IgD-negative memory B cell (primary cell): ENCODE measurements around the gene C16orf87. TPM values are rescaled to one million over a fixed set of nuclear protein-coding genes. Genes with fewer than 3 reads are reported as not detected.

Source experiments
- H3K27ac Mint-ChIP-seq, 3 donors: one replicate each; pipeline ENCODE4 v1.8.0; 2020 to 2022; ENCODE audit warnings: mild to moderate bottlenecking in 3 of 3, mixed read lengths in 3 of 3, moderate library complexity in 1 of 3
- H3K27me3 Mint-ChIP-seq: one replicate; pipeline ENCODE4 v1.8.0; 2021; ENCODE audit warnings: mixed read lengths
- H3K36me3 Mint-ChIP-seq: one replicate; pipeline ENCODE4 v1.8.0; 2020; ENCODE audit warnings: mild to moderate bottlenecking, mixed read lengths
- H3K4me1 Mint-ChIP-seq, 3 donors: one replicate each; pipeline ENCODE4 v1.8.0; 2020 to 2022; ENCODE audit warnings: mixed read lengths in 3 of 3, mild to moderate bottlenecking in 1 of 3
- H3K4me3 Mint-ChIP-seq, 4 donors: one replicate each; pipeline ENCODE4 v1.8.0; 2020 to 2022; ENCODE audit warnings: mild to moderate bottlenecking in 4 of 4, mixed read lengths in 4 of 4, moderate library complexity in 3 of 4
- H3K9me3 Mint-ChIP-seq, 3 donors: one replicate each; pipeline ENCODE4 v1.8.0; 2020 to 2021; ENCODE audit warnings: mixed read lengths in 3 of 3, mild to moderate bottlenecking in 1 of 3
- polyA plus RNA-seq: library from polyadenylated mRNA; unstranded; fragments of 300-500 nt; fragmentation: Illumina TruSeq; gene quantifications from one replicate; pipeline ENCODE4 v1.2.3, GENCODE V29; 2021

The C16orf87 gene
- polyA plus RNA-seq, 1 donor from 2014 or later: 14.5 TPM

GRCh38 chr16:46828943-46829342 lies 2.0 kb downstream of the C16orf87 start:
- Mint-ChIP-seq H3K27ac (peak overlapping the region in 1 of 3 donors; percentile 94), H3K36me3 (no peaks in the 10 kb centered on the region), H3K9me3 (no peaks in the 10 kb centered on the region), H3K4me1 (peaks cover 33 to 50% (median 44%) of the 10 kb centered on the region in 3 donors), H3K27me3 (no peaks in the 10 kb centered on the region), H3K4me3 (peak overlapping the region; percentile 38 to 98 (median 96))

GRCh38 chr16:46828292-46828691 lies 2.7 kb downstream of the C16orf87 start:
- H3K27me3 Mint-ChIP-seq: no peaks in the 10 kb centered on the region
- no peaks in the 10 kb centered on the region for H3K9me3 Mint-ChIP-seq
- H3K27ac Mint-ChIP-seq: peak overlapping the region in 2 of 3 donors; percentile 59 to 94
- H3K36me3 Mint-ChIP-seq: no peaks in the 10 kb centered on the region
- peak overlapping the region in 2 of 4 donors; percentile 52 to 98 for H3K4me3 Mint-ChIP-seq
- peaks cover 30 to 49% (median 40%) of the 10 kb centered on the region in 3 donors for H3K4me1 Mint-ChIP-seq

- no peaks in the 10 kb centered on the region for H3K36me3 Mint-ChIP-seq
- H3K9me3 Mint-ChIP-seq: no peaks in the 10 kb centered on the region
- no peak overlapping the region for H3K27ac Mint-ChIP-seq
- H3K4me3 Mint-ChIP-seq: peak overlapping the region in 2 of 4 donors; percentile 54 to 76
- H3K27me3 Mint-ChIP-seq: no peaks in the 10 kb centered on the region
- peaks cover 26 to 39% (median 33%) of the 10 kb centered on the region in 3 donors for H3K4me1 Mint-ChIP-seq
These were observed 4.3 kb downstream of the C16orf87 start for GRCh38 chr16:46826631-46827030.

GRCh38 chr16:46822270-46822669 lies 8.7 kb downstream of the C16orf87 start:
- Mint-ChIP-seq H3K36me3 (no peaks in the 10 kb centered on the region), H3K4me3 (no peak overlapping the region), H3K4me1 (peaks cover 17 to 20% (median 18%) of the 10 kb centered on the region in 3 donors), H3K27ac (no peak overlapping the region), H3K9me3 (no peaks in the 10 kb centered on the region), H3K27me3 (no peaks in the 10 kb centered on the region)

GRCh38 chr16:46817961-46818360 lies 13.0 kb downstream of the C16orf87 start:
- H3K4me3 Mint-ChIP-seq: no peak overlapping the region
- H3K4me1 Mint-ChIP-seq: peaks cover 24 to 39% (median 35%) of the 10 kb centered on the region in 3 donors
- H3K27ac Mint-ChIP-seq: no peak overlapping the region
- H3K9me3 Mint-ChIP-seq: peaks cover 0 to 4% (median 0%) of the 10 kb centered on the region in 3 donors
- H3K27me3 Mint-ChIP-seq: no peaks in the 10 kb centered on the region
- no peaks in the 10 kb centered on the region for H3K36me3 Mint-ChIP-seq

- H3K4me3 Mint-ChIP-seq: peak overlapping the region in 1 of 4 donors; percentile 69
- no peaks in the 10 kb centered on the region for H3K27me3 Mint-ChIP-seq
- H3K27ac Mint-ChIP-seq: peak overlapping the region in 1 of 3 donors; percentile 6
- no peaks in the 10 kb centered on the region for H3K36me3 Mint-ChIP-seq
- H3K4me1 Mint-ChIP-seq: peaks cover 30 to 45% (median 44%) of the 10 kb centered on the region in 3 donors
- H3K9me3 Mint-ChIP-seq: peaks cover 0 to 4% (median 0%) of the 10 kb centered on the region in 3 donors
These were observed 16.2 kb downstream of the C16orf87 start for GRCh38 chr16:46814790-46815189.

GRCh38 chr16:46813611-46814010 lies 17.4 kb downstream of the C16orf87 start:
- Mint-ChIP-seq H3K36me3 (no peaks in the 10 kb centered on the region), H3K27ac (no peak overlapping the region), H3K9me3 (peaks cover 0 to 4% (median 0%) of the 10 kb centered on the region in 3 donors), H3K4me1 (peaks cover 27 to 45% (median 44%) of the 10 kb centered on the region in 3 donors), H3K4me3 (no peak overlapping the region), H3K27me3 (no peaks in the 10 kb centered on the region)

- Mint-ChIP-seq H3K27ac (no peak overlapping the region), H3K9me3 (peaks cover 0 to 4% (median 0%) of the 10 kb centered on the region in 3 donors), H3K4me3 (peak overlapping the region in 1 of 4 donors; percentile 15), H3K4me1 (peaks cover 28 to 48% (median 47%) of the 10 kb centered on the region in 3 donors), H3K27me3 (no peaks in the 10 kb centered on the region), H3K36me3 (peaks cover under 1% of the 10 kb centered on the region)
These were observed 18.0 kb downstream of the C16orf87 start for GRCh38 chr16:46812781-46813540.

GRCh38 chr16:46811682-46812081 lies 19.3 kb downstream of the C16orf87 start:
- Mint-ChIP-seq H3K9me3 (peaks cover 0 to 4% (median 0%) of the 10 kb centered on the region in 3 donors), H3K4me3 (no peak overlapping the region), H3K36me3 (peaks cover 2% of the 10 kb centered on the region), H3K4me1 (peaks cover 25 to 47% (median 41%) of the 10 kb centered on the region in 3 donors), H3K27ac (no peak overlapping the region), H3K27me3 (no peaks in the 10 kb centered on the region)

- Mint-ChIP-seq H3K36me3 (peaks cover 4% of the 10 kb centered on the region), H3K4me1 (peaks cover 17 to 24% (median 21%) of the 10 kb centered on the region in 3 donors), H3K4me3 (peak overlapping the region in 1 of 4 donors; percentile 19), H3K27me3 (no peaks in the 10 kb centered on the region), H3K27ac (no peak overlapping the region), H3K9me3 (no peaks in the 10 kb centered on the region)
These were observed 22.0 kb downstream of the C16orf87 start for GRCh38 chr16:46808997-46809396.

GRCh38 chr16:46807336-46807735 lies 23.6 kb downstream of the C16orf87 start:
- no peak overlapping the region for H3K4me3 Mint-ChIP-seq
- no peaks in the 10 kb centered on the region for H3K27me3 Mint-ChIP-seq

GRCh38 chr16:46803373-46803772 lies 27.6 kb downstream of the C16orf87 start:
- H3K4me3 Mint-ChIP-seq: no peak overlapping the region
- H3K27me3 Mint-ChIP-seq: no peaks in the 10 kb centered on the region
- H3K9me3 Mint-ChIP-seq: no peaks in the 10 kb centered on the region
- H3K36me3 Mint-ChIP-seq: peaks cover 9% of the 10 kb centered on the region
- peaks cover 3 to 15% (median 7%) of the 10 kb centered on the region in 3 donors for H3K4me1 Mint-ChIP-seq
- no peak overlapping the region for H3K27ac Mint-ChIP-seq

More at GRCh38 chr16:46807336-46807735, 23.6 kb downstream of the C16orf87 start:
- peaks cover 4% of the 10 kb centered on the region for H3K36me3 Mint-ChIP-seq
- H3K4me1 Mint-ChIP-seq: peaks cover 9 to 12% (median 10%) of the 10 kb centered on the region in 3 donors
- H3K27ac Mint-ChIP-seq: peak overlapping the region in 1 of 3 donors; percentile 6
- H3K9me3 Mint-ChIP-seq: no peaks in the 10 kb centered on the region

- Mint-ChIP-seq H3K27me3 (no peaks in the 10 kb centered on the region), H3K4me1 (peaks cover 2 to 9% (median 4%) of the 10 kb centered on the region in 3 donors), H3K4me3 (no peak overlapping the region), H3K36me3 (peaks cover 9% of the 10 kb centered on the region), H3K27ac (no peak overlapping the region), H3K9me3 (peaks cover 0 to 5% (median 2%) of the 10 kb centered on the region in 3 donors)
These were observed 29.4 kb downstream of the C16orf87 start for GRCh38 chr16:46801428-46802049.

GRCh38 chr16:46800494-46800893 lies 30.5 kb downstream of the C16orf87 start:
- Mint-ChIP-seq H3K4me3 (no peak overlapping the region), H3K4me1 (peaks cover 2 to 9% (median 4%) of the 10 kb centered on the region in 3 donors), H3K27ac (no peak overlapping the region), H3K27me3 (no peaks in the 10 kb centered on the region), H3K9me3 (peaks cover 2 to 8% (median 2%) of the 10 kb centered on the region in 3 donors), H3K36me3 (peaks cover 9% of the 10 kb centered on the region)

- Mint-ChIP-seq H3K36me3 (peaks cover 19% of the 10 kb centered on the region), H3K27me3 (no peaks in the 10 kb centered on the region), H3K4me3 (no peak overlapping the region), H3K9me3 (peaks cover 7 to 24% (median 8%) of the 10 kb centered on the region in 3 donors), H3K4me1 (peaks cover 0 to 8% (median 2%) of the 10 kb centered on the region in 3 donors), H3K27ac (no peak overlapping the region)
These were observed 33.5 kb downstream of the C16orf87 start for GRCh38 chr16:46797501-46797900.
